RWPE1 (cell line): ENCODE data around the gene KIF16B.

Source experiments
- CTCF ChIA-PET: fragments of 350-600 bp; sonication (Branson Sonifier 250); formaldehyde crosslinking; extraction: SDS; loops from one replicate; lab custom pipeline; 2021; lab: Yijun Ruan, JAX
- POLR2A ChIA-PET: fragments of 400-600 bp; formaldehyde crosslinking; extraction: SDS; loops from one replicate; lab custom pipeline; 2020; ENCODE audit warnings: antibody characterized with exemption; ENCODE audit not compliant: low non-redundant PET; lab: Yijun Ruan, JAX
- DNase-seq: peaks from one replicate; pipeline ENCODE4 v3.0.0; 2012; ENCODE audit warnings: low spot score
- H3K27ac ChIP-seq: fragments of 450-650 bp; 2 replicates; pipeline ENCODE4 v1.5.1; 2017
- TF ChIP-seq, protein P1 (sequence below): fragments of 450-650 bp; conservative IDR thresholded peaks from 2 replicates; pipeline ENCODE4 v1.5.1; 2017; ENCODE audit warnings: low read depth, mild to moderate bottlenecking

KIF16B gene

DNA sequence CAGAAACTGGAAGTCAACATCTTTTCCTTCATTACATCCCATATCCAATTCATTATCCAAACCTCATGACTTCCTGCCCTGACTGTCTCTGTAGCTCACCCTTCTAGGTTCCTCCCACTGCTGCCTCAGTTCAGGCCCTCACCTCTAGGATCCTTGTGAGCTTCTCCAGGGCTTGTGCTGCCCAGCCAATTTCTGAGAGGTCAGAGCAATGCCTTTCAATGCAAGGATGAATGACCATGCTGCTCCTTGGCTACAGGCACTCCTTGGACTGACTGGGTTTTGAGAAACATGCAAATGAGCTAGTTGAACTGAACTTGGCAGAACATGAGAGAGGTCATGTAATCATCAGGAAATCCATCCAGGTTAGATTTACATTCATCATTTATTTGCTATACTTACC lies 173.4 kb downstream of the KIF16B start:
- TF ChIP-seq, protein P1, sequence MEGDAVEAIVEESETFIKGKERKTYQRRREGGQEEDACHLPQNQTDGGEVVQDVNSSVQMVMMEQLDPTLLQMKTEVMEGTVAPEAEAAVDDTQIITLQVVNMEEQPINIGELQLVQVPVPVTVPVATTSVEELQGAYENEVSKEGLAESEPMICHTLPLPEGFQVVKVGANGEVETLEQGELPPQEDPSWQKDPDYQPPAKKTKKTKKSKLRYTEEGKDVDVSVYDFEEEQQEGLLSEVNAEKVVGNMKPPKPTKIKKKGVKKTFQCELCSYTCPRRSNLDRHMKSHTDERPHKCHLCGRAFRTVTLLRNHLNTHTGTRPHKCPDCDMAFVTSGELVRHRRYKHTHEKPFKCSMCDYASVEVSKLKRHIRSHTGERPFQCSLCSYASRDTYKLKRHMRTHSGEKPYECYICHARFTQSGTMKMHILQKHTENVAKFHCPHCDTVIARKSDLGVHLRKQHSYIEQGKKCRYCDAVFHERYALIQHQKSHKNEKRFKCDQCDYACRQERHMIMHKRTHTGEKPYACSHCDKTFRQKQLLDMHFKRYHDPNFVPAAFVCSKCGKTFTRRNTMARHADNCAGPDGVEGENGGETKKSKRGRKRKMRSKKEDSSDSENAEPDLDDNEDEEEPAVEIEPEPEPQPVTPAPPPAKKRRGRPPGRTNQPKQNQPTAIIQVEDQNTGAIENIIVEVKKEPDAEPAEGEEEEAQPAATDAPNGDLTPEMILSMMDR = no peak

DNA sequence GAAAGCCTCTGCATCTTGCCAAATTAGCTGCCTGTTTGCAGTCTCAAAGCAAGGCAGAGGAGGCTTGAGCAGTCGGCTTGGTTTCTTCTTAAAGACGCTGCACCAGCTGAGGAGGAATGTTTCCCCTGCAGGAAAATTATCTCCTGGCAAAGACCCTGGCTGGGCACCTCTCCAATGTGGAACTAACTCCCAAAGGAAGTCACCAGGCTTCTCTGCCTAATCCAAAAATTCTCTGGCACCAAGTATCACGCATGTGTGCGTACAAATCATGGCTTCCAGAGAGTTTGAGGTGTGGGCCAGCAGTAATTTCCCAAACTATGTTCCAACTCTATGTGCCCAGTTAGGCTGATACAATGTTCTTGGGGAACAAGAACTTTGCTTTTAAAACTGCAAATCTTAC lies 176.2 kb downstream of the KIF16B start:
- TF ChIP-seq, protein P1 = no peak
- ChIA-PET CTCF (interaction anchor here (0.6 kb wide), 1 partner anchor 1485 kb away, joined by 4 read pairs; no protein-coding TSS in a partner anchor), POLR2A (no interaction called here)
- H3K27ac ChIP-seq = no peak overlapping the region
- DNase-seq = no peak

More for the DNA sequence above, 173.4 kb downstream of the KIF16B start:
- CTCF ChIA-PET = no interaction called here
- POLR2A ChIA-PET = no interaction called here
- no peak for DNase-seq
- H3K27ac ChIP-seq = no peak overlapping the region

DNA sequence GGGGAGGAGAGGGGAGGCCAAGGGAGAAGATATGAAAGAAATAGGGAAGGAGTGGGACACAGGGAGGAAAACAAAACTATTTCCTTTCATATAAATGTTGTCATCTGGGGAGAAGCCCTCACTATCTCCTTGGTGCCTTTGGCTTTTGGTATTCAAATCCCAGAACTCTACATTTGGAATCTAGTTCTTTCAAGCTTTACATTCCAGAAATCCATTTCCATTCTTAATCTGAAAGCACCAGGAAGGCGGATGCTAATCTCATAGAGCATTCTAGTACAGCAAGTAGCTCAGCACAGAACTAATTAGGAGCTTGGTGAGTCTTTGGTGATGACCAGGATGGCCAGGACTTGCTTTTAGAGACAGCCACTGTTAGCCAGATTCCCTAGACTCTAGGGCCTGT lies 177.9 kb downstream of the KIF16B start:
- ChIA-PET CTCF (no interaction called here), POLR2A (no interaction called here)
- DNase-seq = no peak
- no peak overlapping the region for H3K27ac ChIP-seq
- TF ChIP-seq, protein P1 = no peak

DNA sequence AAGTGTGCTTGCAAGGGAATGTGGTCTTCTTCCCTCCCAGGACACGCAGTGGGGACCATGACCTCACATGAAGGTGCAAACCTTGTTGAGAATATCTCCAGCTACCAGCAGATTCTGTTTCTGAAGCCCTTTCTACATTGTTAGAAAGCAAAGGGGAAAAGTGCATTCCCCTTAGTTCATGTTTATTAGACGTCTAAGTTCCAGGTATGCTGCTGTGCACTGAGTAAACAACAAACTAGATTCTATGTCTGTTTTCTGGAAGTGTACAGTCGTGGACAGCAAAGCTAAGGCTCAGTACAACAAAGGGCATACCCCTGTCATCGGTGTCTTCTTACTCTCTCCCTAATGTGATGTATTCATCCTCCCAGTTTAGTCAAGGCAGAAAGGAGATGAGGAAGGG lies 178.5 kb downstream of the KIF16B start:
- CTCF ChIA-PET = interaction anchor here (0.7 kb wide), 1 partner anchor 20 kb away, joined by 3 read pairs; no protein-coding TSS in a partner anchor
- POLR2A ChIA-PET = no interaction called here
- TF ChIP-seq, protein P1 = no peak
- no peak overlapping the region for H3K27ac ChIP-seq
- DNase-seq = no peak

DNA sequence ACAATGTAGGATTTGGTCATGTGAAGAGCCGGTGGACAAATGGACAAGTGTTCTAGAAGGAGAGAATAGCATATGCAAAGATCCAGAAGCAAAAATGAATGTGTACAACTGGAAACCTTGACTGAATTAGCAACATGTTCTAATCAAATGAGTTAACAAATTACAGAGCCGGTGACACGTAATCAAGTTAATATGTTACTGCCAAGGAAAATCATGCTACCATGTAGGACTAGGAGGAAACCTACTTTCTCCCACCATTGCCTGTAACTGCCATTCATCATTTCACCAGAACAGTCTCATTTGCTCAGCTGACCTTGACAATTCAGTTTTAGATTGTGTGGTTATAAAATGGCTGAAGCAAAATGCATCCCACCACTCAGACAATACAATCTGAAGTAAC lies 179.4 kb downstream of the KIF16B start:
- TF ChIP-seq, protein P1 = no peak
- DNase-seq = no peak
- POLR2A ChIA-PET = no interaction called here
- H3K27ac ChIP-seq = no peak overlapping the region
- CTCF ChIA-PET = no interaction called here

DNA sequence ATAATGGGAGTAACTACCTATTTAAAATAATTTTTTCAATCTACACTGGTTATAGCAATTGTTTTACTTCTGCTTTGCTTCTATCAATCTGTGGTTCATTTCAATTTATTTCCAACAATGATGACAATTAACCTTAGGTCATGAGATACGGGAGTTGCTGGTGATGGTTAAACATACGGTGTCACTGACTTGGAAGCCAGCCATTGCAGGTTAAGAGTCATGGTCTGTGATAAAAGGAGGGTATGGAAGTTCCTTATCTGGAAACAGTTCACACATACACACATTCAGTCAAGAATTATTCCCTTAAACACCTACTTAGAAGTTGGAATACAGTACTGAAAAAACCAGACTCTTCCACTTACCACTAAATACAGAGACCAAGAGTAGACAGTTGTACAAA lies 180.0 kb downstream of the KIF16B start:
- POLR2A ChIA-PET = no interaction called here

More for the DNA sequence above, 180.0 kb downstream of the KIF16B start:
- DNase-seq = no peak
- TF ChIP-seq, protein P1 = no peak
- H3K27ac ChIP-seq = no peak overlapping the region
- CTCF ChIA-PET = no interaction called here
